SH-SY5Y (cell line): ENCODE results near the gene JAKMIP1.

ENCODE experiments used
- GATA2 ChIP-seq: IDR thresholded peaks from 2 replicates; pipeline ENCODE4 v1.6.1; 2011; ENCODE audit warnings: mild to moderate bottlenecking, low read depth, low read length
- GATA3 ChIP-seq: IDR thresholded peaks from 2 replicates; pipeline ENCODE4 v1.6.1; 2011; ENCODE audit warnings: low read depth, mild to moderate bottlenecking, low read length, moderate library complexity

- no peak for TF ChIP-seq GATA3
- TF ChIP-seq GATA2, result no peak
Measured at GRCh38 chr4:6106156-6106555, 94.2 kb downstream of the JAKMIP1 start.
